Measurements from ENCODE around the gene ZCCHC10. TPM values are rescaled to one million over a fixed set of nuclear protein-coding genes. Genes with fewer than 3 reads are reported as not detected.

ZCCHC10 gene
- total and polyA plus RNA-seq, 9 of the 15 experiments (the other 6 are each of a cell fraction or from before 2014, with no cell fraction given): 11.9 to 146 (median 51.8) TPM

- TF ChIP-seq DLX4 (CRISPR knock-in tag; IDR thresholded peaks at IDR 0.05) (no peak), TFE3 (CRISPR knock-in tag; IDR thresholded peaks at IDR 0.05) (no peak), ZNF398 (CRISPR knock-in tag; IDR thresholded peaks at IDR 0.05) (no peak), SMARCC2 (IDR thresholded peaks at IDR 0.05; ENCODE audit: low read depth) (no peak), ZNF707 (CRISPR knock-in tag; conservative IDR thresholded peaks at IDR 0.05) (peak; percentile 83), RFX5 (IDR thresholded peaks at IDR 0.05; ENCODE audit: low read depth, low read length) (no peak), NR0B1 (IDR thresholded peaks at IDR 0.05; ENCODE audit: partially characterized antibody) (no peak), HLTF (IDR thresholded peaks at IDR 0.05) (no peak), PML (IDR thresholded peaks at IDR 0.05; ENCODE audit: low read length) (peak; percentile 92), BCLAF1 (IDR thresholded peaks at IDR 0.05; ENCODE audit: borderline replicate concordance in 1 of 2, control insufficient read depth in 1 of 2, low read depth in 2 of 2, low read length in 1 of 2) (no peak), ATF3 (IDR thresholded peaks at IDR 0.05) (no peak), ATF3 (CRISPR knock-in tag; conservative IDR thresholded peaks at IDR 0.05) (peak; percentile 67), FOXP1 (CRISPR knock-in tag; IDR thresholded peaks at IDR 0.05) (no peak), NBN (IDR thresholded peaks at IDR 0.05; ENCODE audit: low read depth) (no peak), MAFK (IDR thresholded peaks at IDR 0.05; ENCODE audit: low read length) (no peak), ZNF280A (IDR thresholded peaks at IDR 0.05; ENCODE audit: low read depth, partially characterized antibody) (no peak)
These were observed 25.4 kb upstream of the ZCCHC10 start, which contains the start of gene HSPA4 (continued) for GRCh38 chr5:133051542-133052316.
